Hepatocyte (in vitro differentiated cells): Measurements from ENCODE around the gene MRGPRX2. TPM values are rescaled to one million over a fixed set of nuclear protein-coding genes. Genes with fewer than 3 reads are reported as not detected.

Experiments
- DNase-seq: peaks from one replicate; pipeline ENCODE4 v3.0.0-alpha.2; 2016; ENCODE audit warnings: low spot score
- H2AFZ ChIP-seq: fragments of 200-600 bp; sonication (generic); 2 replicates; pipeline ENCODE4 v1.6.0; 2016; ENCODE audit warnings: antibody characterized with exemption, mild to moderate bottlenecking
- H3K27ac ChIP-seq: fragments of 200-600 bp; sonication (generic); 2 replicates; pipeline ENCODE4 v1.5.1; 2016; ENCODE audit warnings: mild to moderate bottlenecking
- H3K27me3 ChIP-seq: fragments of 200-600 bp; sonication (generic); 2 replicates; pipeline ENCODE4 v1.6.1; 2016
- H3K36me3 ChIP-seq: fragments of 200-600 bp; sonication (generic); replicated peaks from 2 replicates; pipeline ENCODE4 v1.5.1; 2016; ENCODE audit warnings: low read depth; ENCODE audit not compliant: insufficient read depth
- H3K4me1 ChIP-seq: fragments of 200-600 bp; sonication (generic); 2 replicates; pipeline ENCODE4 v1.5.1; 2016; ENCODE audit warnings: mild to moderate bottlenecking, moderate library complexity; ENCODE audit not compliant: insufficient read depth
- H3K4me2 ChIP-seq: fragments of 200-600 bp; sonication (generic); 2 replicates; pipeline ENCODE4 v1.6.0; 2016
- H3K4me3 ChIP-seq: fragments of 200-600 bp; sonication (generic); 2 replicates; pipeline ENCODE4 v1.5.1; 2016; ENCODE audit warnings: mild to moderate bottlenecking
- H3K79me2 ChIP-seq: fragments of 200-600 bp; sonication (generic); 2 replicates; pipeline ENCODE4 v1.6.0; 2017; ENCODE audit warnings: mild to moderate bottlenecking
- H3K9me2 ChIP-seq: fragments of 200-600 bp; sonication (generic); replicated peaks from 2 replicates; pipeline ENCODE4 v1.6.0; 2017; ENCODE audit warnings: mild to moderate bottlenecking; ENCODE audit not compliant: insufficient read depth
- H3K9me3 ChIP-seq: fragments of 200-600 bp; sonication (generic); 2 replicates; pipeline ENCODE4 v1.5.1; 2016; ENCODE audit warnings: low read depth, mild to moderate bottlenecking
- H4K20me1 ChIP-seq: fragments of 200-600 bp; sonication (generic); 2 replicates; pipeline ENCODE4 v1.6.0; 2016; ENCODE audit warnings: mild to moderate bottlenecking; ENCODE audit not compliant: insufficient read depth, poor library complexity, severe bottlenecking
- CTCF ChIP-seq: fragments of 200-600 bp; sonication (generic); IDR thresholded peaks from 2 replicates; pipeline ENCODE4 v1.5.1; 2016; ENCODE audit warnings: antibody characterized with exemption, mild to moderate bottlenecking; ENCODE audit not compliant: poor library complexity
- EZH2 ChIP-seq: fragments of 200-600 bp; sonication (generic); IDR thresholded peaks from 2 replicates; pipeline ENCODE4 v1.6.1; 2016; ENCODE audit warnings: antibody characterized with exemption, mild to moderate bottlenecking, borderline replicate concordance
- EZH2phosphoT487 ChIP-seq: fragments of 200-600 bp; sonication (generic); IDR thresholded peaks from one replicate; pipeline ENCODE4 v1.6.1; 2018; ENCODE audit warnings: antibody characterized with exemption, mild to moderate bottlenecking, low read depth, moderate library complexity; ENCODE audit not compliant: unreplicated experiment, severe bottlenecking
- WGBS: methylation state at CpG from one replicate; pipeline ENCODE4 v1.1.6; 2016; ENCODE audit warnings: low lambda C conversion rate; ENCODE audit errors: missing lambda C conversion rate; 5-methylcytosine and 5-hydroxymethylcytosine counted together
- polyA plus RNA-seq: library from polyadenylated mRNA; unstranded; fragments of >200 nt; fragmentation: Nextera tagmentation; extraction: Ambion mirVana; gene quantifications from 2 replicates; pipeline ENCODE4 v1.2.1, GENCODE V29; 2016
- total RNA-seq: library from RNA; depleted of rRNA; stranded (reverse); fragments of >200 nt; gene quantifications from 2 replicates; pipeline ENCODE4 v1.2.3, GENCODE V29; 2014

MRGPRX2 gene
- total and polyA plus RNA-seq, 2 experiments from 2014 or later, result not detected

GRCh38 chr11:19040051-19040450, 20.5 kb downstream of the MRGPRX2 start:
- H3K4me1 ChIP-seq, result no peaks in the 10 kb centered on the region
- H3K9me3 ChIP-seq, result no peaks in the 10 kb centered on the region
- H3K9me2 ChIP-seq, result no peaks in the 10 kb centered on the region
- 93% methylated on average over 10 of the region's 10 CpGs for WGBS
- no peak overlapping the region for H3K4me3 ChIP-seq
- peaks cover 5% of the 10 kb centered on the region for H3K27me3 ChIP-seq
- no peak for DNase-seq
- H4K20me1 ChIP-seq, result no peaks in the 10 kb centered on the region
- H3K79me2 ChIP-seq, result no peaks in the 10 kb centered on the region
- H3K27ac ChIP-seq, result no peak overlapping the region
- H3K4me2 ChIP-seq, result no peak overlapping the region
- H2AFZ ChIP-seq, result no peak overlapping the region
- no peak for TF ChIP-seq EZH2phosphoT487
- TF ChIP-seq EZH2, result no peak
- no peak for TF ChIP-seq CTCF
- H3K36me3 ChIP-seq, result no peaks in the 10 kb centered on the region

GRCh38 chr11:19039409-19039808, 21.1 kb downstream of the MRGPRX2 start:
- Histone ChIP-seq H3K4me2 (no peak overlapping the region), H3K9me3 (no peaks in the 10 kb centered on the region), H3K27me3 (peaks cover 5% of the 10 kb centered on the region), H2AFZ (no peak overlapping the region), H3K79me2 (no peaks in the 10 kb centered on the region), H4K20me1 (no peaks in the 10 kb centered on the region), H3K36me3 (no peaks in the 10 kb centered on the region), H3K4me3 (no peak overlapping the region), H3K27ac (no peak overlapping the region), H3K4me1 (no peaks in the 10 kb centered on the region), H3K9me2 (no peaks in the 10 kb centered on the region)
- TF ChIP-seq CTCF (no peak), EZH2phosphoT487 (no peak), EZH2 (no peak)
- WGBS, result 83% methylated on average over 1 of the region's 1 CpG
- DNase-seq, result no peak

GRCh38 chr11:19032990-19033389, 27.5 kb downstream of the MRGPRX2 start:
- no peaks in the 10 kb centered on the region for H3K79me2 ChIP-seq
- TF ChIP-seq CTCF, result no peak
- no peaks in the 10 kb centered on the region for H3K9me2 ChIP-seq
- H3K4me2 ChIP-seq, result no peak overlapping the region
- peaks cover 5% of the 10 kb centered on the region for H3K27me3 ChIP-seq
- H3K4me3 ChIP-seq, result no peak overlapping the region
- no peak for DNase-seq
- H3K9me3 ChIP-seq, result no peaks in the 10 kb centered on the region
- no peaks in the 10 kb centered on the region for H3K4me1 ChIP-seq
- no peaks in the 10 kb centered on the region for H3K36me3 ChIP-seq
- WGBS, result 73% methylated on average over 2 of the region's 2 CpGs
- H4K20me1 ChIP-seq, result no peaks in the 10 kb centered on the region
- H3K27ac ChIP-seq, result no peak overlapping the region
- H2AFZ ChIP-seq, result no peak overlapping the region
